Suppressor macrophage treated with lipopolysaccharide for 1 hour (primary cell): Measurements from ENCODE around the gene UVSSA.

Source experiments
- DNase-seq, 3 donors: peaks; one replicate each; pipeline ENCODE4 v3.0.0-alpha.2; 2020 to 2022

Gene UVSSA

GRCh38 chr4:1398681-1399507, 51.9 kb downstream of the UVSSA start:
- DNase-seq: no peak

GRCh38 chr4:1399508-1400190, 52.6 kb downstream of the UVSSA start:
- DNase-seq: no peak

GRCh38 chr4:1400191-1400805, 53.3 kb downstream of the UVSSA start:
- no peak for DNase-seq

GRCh38 chr4:1400831-1401408, 53.9 kb downstream of the UVSSA start:
- DNase-seq: no peak

GRCh38 chr4:1401409-1402020, 54.5 kb downstream of the UVSSA start:
- DNase-seq: no peak

GRCh38 chr4:1402021-1402515, 55.1 kb downstream of the UVSSA start:
- DNase-seq: no peak

- DNase-seq: no peak
Observed at GRCh38 chr4:1402516-1403091, 55.6 kb downstream of the UVSSA start.

GRCh38 chr4:1403177-1403583, 56.2 kb downstream of the UVSSA start:
- DNase-seq: no peak

GRCh38 chr4:1403591-1404572, 56.9 kb downstream of the UVSSA start:
- peak in 2 of 3 donors; percentile 17 to 37 for DNase-seq

- no peak for DNase-seq
Observed at GRCh38 chr4:1404573-1405253, 57.7 kb downstream of the UVSSA start.

GRCh38 chr4:1405254-1405635, 58.2 kb downstream of the UVSSA start:
- DNase-seq: no peak

GRCh38 chr4:1405636-1406393, 58.8 kb downstream of the UVSSA start:
- no peak for DNase-seq

GRCh38 chr4:1406394-1406980, 59.5 kb downstream of the UVSSA start, which contains the start of gene NKX1-1:
Gene NKX1-1 (minus strand): TSS chr4:1406442. CDS start chr4:1406442, 0 bp downstream.
- DNase-seq: no peak

GRCh38 chr4:1406981-1407656, 60.1 kb downstream of the UVSSA start:
- no peak for DNase-seq

- DNase-seq: no peak
Observed at GRCh38 chr4:1407657-1408333, 60.8 kb downstream of the UVSSA start.

- no peak for DNase-seq
Observed at GRCh38 chr4:1408418-1408817, 61.4 kb downstream of the UVSSA start.

- DNase-seq: no peak
Observed at GRCh38 chr4:1409079-1409478, 62.1 kb downstream of the UVSSA start.
